ENCODE results near the gene SCD.

- TF ChIP-seq POLR2AphosphoS5 (IDR thresholded peaks at IDR 0.05; ENCODE audit: low read depth, low read length) (no peak), SIN3A (IDR thresholded peaks at IDR 0.05; ENCODE audit: borderline replicate concordance, insufficient read depth, low read length) (no peak), REST (IDR thresholded peaks at IDR 0.05; ENCODE audit: insufficient read depth in 1 of 2, low read depth in 2 of 2, low read length in 2 of 2) (no peak)
These were observed 2.1 kb downstream of the SCD start for GRCh38 chr10:100349087-100349486.
